ENCODE measurements around the gene NXPH3.

The NXPH3 gene

DNA sequence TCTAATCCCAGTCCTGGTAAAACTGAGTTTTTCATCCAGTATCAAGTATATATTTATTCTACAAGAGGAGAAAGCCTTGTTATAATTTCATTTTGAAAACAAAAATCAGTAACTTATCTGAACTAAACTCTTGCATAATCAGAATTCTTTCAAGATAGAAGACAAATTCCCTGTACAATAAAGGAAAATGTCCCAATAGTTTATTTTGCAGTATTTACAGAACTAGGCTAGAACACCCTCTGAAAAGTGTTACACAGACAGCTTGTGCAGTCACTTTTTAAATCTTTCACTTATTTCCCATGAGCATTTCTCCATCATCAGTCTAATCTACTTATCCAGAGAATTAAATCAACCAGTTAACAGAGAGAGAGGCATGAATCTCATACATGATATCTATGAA is 53.8 kb downstream of the NXPH3 start:
- no peak for DNase-seq (ENCODE audit: low read depth in 2 of 2)

DNA sequence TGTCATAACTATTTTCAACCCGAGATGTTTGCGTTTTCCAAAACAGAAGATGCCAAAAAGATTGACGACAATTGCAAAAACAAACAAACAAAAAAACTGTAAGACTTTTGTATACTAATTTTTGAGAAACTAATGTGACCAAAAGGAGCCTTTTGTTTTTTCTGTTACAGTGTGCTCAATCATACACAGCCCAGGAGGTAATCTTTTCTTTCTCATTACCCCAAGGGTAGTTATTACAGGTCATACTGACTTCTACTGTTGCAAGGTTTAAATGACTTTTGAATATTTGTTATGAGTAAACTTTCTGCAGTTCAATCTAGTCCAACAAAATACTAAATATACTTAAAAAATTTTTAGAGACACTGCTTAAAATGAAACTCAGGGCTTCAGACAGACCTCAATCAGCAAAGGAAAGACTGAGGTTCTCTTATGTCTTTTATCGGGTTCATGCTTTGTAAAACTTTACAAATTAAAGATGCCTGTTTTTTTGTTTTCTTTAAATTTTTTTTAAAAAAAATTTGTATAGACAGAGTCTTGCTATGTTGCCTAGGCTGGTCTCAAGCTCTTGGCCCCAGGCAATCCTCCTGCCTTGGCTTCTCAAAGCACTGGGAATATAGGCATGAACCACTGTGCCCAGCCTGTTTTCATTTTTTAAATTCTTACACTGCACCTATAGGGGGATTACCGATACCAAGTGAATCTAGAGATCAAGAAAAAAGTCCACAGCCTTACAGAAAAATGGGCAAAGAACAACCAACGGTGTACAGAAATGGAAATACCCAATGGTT is 54.6 kb downstream of the NXPH3 start:
- no peak for DNase-seq (ENCODE audit: low read depth in 2 of 2)

DNA sequence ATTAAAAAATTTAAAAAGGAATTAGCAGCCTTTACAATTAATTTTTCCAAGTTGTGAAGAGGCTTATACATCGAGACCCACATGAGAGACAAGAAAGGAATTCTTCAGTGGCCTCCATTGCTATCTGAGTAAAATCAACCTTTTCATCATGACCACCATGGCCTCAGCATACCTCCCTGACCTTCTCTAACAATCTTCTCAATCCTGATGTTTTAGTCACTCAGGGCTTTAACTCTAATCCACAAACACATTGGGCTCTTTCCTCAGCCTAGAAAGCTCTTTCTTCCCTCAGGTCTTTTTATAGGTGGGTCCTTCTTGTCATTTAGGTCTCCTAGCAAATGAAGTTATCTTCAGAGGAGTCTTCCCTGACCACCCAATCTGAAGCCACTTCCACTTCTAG is 55.8 kb downstream of the NXPH3 start:
- no peak for DNase-seq (ENCODE audit: low read depth in 2 of 2)
